Measurements from ENCODE around the gene NCAPD2.
"Not testable (repeated sequence)": the region's sequence is repeated elsewhere in the genome, so short reads cannot be mapped to it uniquely, and the experiment has no call there.

Gene NCAPD2

GRCh38 chr12:6471989-6472360 lies 21.9 kb upstream of the NCAPD2 start:
- TF ChIP-seq CTCF (conservative IDR thresholded peaks at IDR 0.05; ENCODE audit: low read depth, low read length): no peak

GRCh38 chr12:6472491-6472890 lies 21.4 kb upstream of the NCAPD2 start:
- TF ChIP-seq CTCF (conservative IDR thresholded peaks at IDR 0.05; ENCODE audit: low read depth, low read length): no peak
- DNase-seq (ENCODE audit: low read depth): no peak
- no peak overlapping the region for H3K4me3 ChIP-seq (ENCODE audit: low read depth, low read length)

More at GRCh38 chr12:6471989-6472360, 21.9 kb upstream of the NCAPD2 start:
- H3K4me3 ChIP-seq (ENCODE audit: low read depth, low read length): no peak overlapping the region
- DNase-seq (ENCODE audit: low read depth): no peak

- H3K4me3 ChIP-seq (ENCODE audit: low read depth, low read length); DNase-seq (ENCODE audit: low read depth): not testable (repeated sequence)
Measured at GRCh38 chr12:6475233-6475975, 18.5 kb upstream of the NCAPD2 start.

GRCh38 chr12:6476489-6476888 lies 17.4 kb upstream of the NCAPD2 start:
- peak; percentile 89 for DNase-seq (ENCODE audit: low read depth)
- H3K4me3 ChIP-seq (ENCODE audit: low read depth, low read length): no peak overlapping the region
- TF ChIP-seq CTCF (conservative IDR thresholded peaks at IDR 0.05; ENCODE audit: low read depth, low read length): no peak

GRCh38 chr12:6477601-6478377 lies 16.1 kb upstream of the NCAPD2 start:
- H3K4me3 ChIP-seq (ENCODE audit: low read depth, low read length); DNase-seq (ENCODE audit: low read depth): not testable (repeated sequence)

- no peak for DNase-seq (ENCODE audit: low read depth)
- TF ChIP-seq CTCF (conservative IDR thresholded peaks at IDR 0.05; ENCODE audit: low read depth, low read length): no peak
- no peak overlapping the region for H3K4me3 ChIP-seq (ENCODE audit: low read depth, low read length)
Measured at GRCh38 chr12:6478416-6478815, 15.5 kb upstream of the NCAPD2 start.

- DNase-seq (ENCODE audit: low read depth): no peak
- TF ChIP-seq CTCF (conservative IDR thresholded peaks at IDR 0.05; ENCODE audit: low read depth, low read length): no peak
- no peak overlapping the region for H3K4me3 ChIP-seq (ENCODE audit: low read depth, low read length)
Measured at GRCh38 chr12:6488240-6488639, 5.7 kb upstream of the NCAPD2 start.

GRCh38 chr12:6489449-6489848 lies 4.5 kb upstream of the NCAPD2 start:
- no peak for TF ChIP-seq CTCF (conservative IDR thresholded peaks at IDR 0.05; ENCODE audit: low read depth, low read length)
- peak; percentile 9 for DNase-seq (ENCODE audit: low read depth)
- H3K4me3 ChIP-seq (ENCODE audit: low read depth, low read length): no peak overlapping the region

- DNase-seq (ENCODE audit: low read depth); H3K4me3 ChIP-seq (ENCODE audit: low read depth, low read length): not testable (repeated sequence)
Measured at GRCh38 chr12:6490673-6491072, 3.2 kb upstream of the NCAPD2 start.
